HCT116 (cell line): ENCODE data around the gene BLNK. TPM values are rescaled to one million over a fixed set of nuclear protein-coding genes. Genes with fewer than 3 reads are reported as not detected.

ENCODE experiments used
- ATAC-seq: fragments of 200-7000 bp; cut with Tn5 transposase; 2 replicates; pipeline ENCODE4 v1.9.1; 2020; ENCODE audit warnings: mild to moderate bottlenecking, moderate library complexity
- BruUV-seq: library from RNA; stranded (reverse); fragments of 400-500 nt; replicated peaks from 2 replicates; lab custom pipeline; 2021; lab: Mats Ljungman, UMichigan
- CTCF ChIA-PET: fragments of 300-600 bp; sonication (Branson Sonifier 250); formaldehyde crosslinking; loops from one replicate; lab custom pipeline; 2021; ENCODE audit warnings: antibody characterized with exemption; lab: Charles Lee
- POLR2A ChIA-PET: fragments of 300-600, 350-600 bp; sonication (Branson Sonifier 250); formaldehyde crosslinking; loops from one replicate; lab custom pipeline; 2021; ENCODE audit warnings: antibody characterized with exemption; lab: Charles Lee
- RAD21 ChIA-PET, 2 experiments: fragments of 300-600 bp; sonication (Branson Sonifier 250); formaldehyde crosslinking; loops; one replicate each; lab custom pipeline; 2023; ENCODE audit warnings: low total read pairs in 2 of 2; ENCODE audit not compliant: uncharacterized antibody in 2 of 2, unreplicated experiment in 2 of 2, low non-redundant PET in 1 of 2; lab: Charles Lee
- DNase-seq: peaks from one replicate; pipeline ENCODE4 v3.0.0-alpha.2; 2010; ENCODE audit warnings: low read depth, low spot score
- H2AFZ ChIP-seq: fragments of 200-600 bp; shearing (Covaris generic), sonication (generic); 2 replicates; pipeline ENCODE4 v1.6.1; 2017; ENCODE audit warnings: low read depth, mixed run types, mixed read lengths, antibody characterized with exemption, low read length; ENCODE audit not compliant: poor library complexity, severe bottlenecking
- H3K27ac ChIP-seq: 2 replicates; pipeline ENCODE4 v1.5.1; 2012; ENCODE audit warnings: low read depth, low read length
- H3K27me3 ChIP-seq: fragments of 200-600 bp; sonication (generic); 2 replicates; pipeline ENCODE4 v1.6.1; 2016; ENCODE audit warnings: mixed run types, low read length, mixed read lengths; ENCODE audit not compliant: insufficient read depth
- H3K36me3 ChIP-seq, 2 experiments: fragments of 200-500 bp in 1 of 2; fragments of 200-600 bp in 1 of 2; sonication (Bioruptor generic) in 1 of 2; sonication (generic) in 1 of 2; 2 replicates each; pipeline versions ENCODE4 v1.5.1 to v1.6.1; 2014 to 2016; ENCODE audit warnings: low read length in 2 of 2, inconsistent platforms in 1 of 2, mixed read lengths in 1 of 2, mixed run types in 1 of 2; ENCODE audit not compliant: insufficient read depth in 2 of 2, control insufficient read depth in 1 of 2
- H3K4me1 ChIP-seq, 2 experiments: fragments of 200-600 bp in 1 of 2; sonication (generic) in 1 of 2; 2 replicates each; pipeline versions ENCODE4 v1.5.1 to v1.6.1; 2012 to 2017; ENCODE audit warnings: low read length in 2 of 2, inconsistent platforms in 1 of 2, mild to moderate bottlenecking in 1 of 2, mixed read lengths in 1 of 2, mixed run types in 1 of 2, moderate library complexity in 1 of 2; ENCODE audit not compliant: insufficient read depth in 2 of 2, control insufficient read depth in 1 of 2
- H3K4me2 ChIP-seq: fragments of 200-600 bp; sonication (generic); 2 replicates; pipeline ENCODE4 v1.6.1; 2017; ENCODE audit warnings: mixed run types, low read length, mixed read lengths
- H3K4me3 ChIP-seq, 2 experiments: fragments of 200-600 bp in 1 of 2; sonication (generic) in 1 of 2; replicated peaks in 1 of 2; 2 replicates each; pipeline ENCODE4 v1.5.1; 2011 to 2016; ENCODE audit warnings: low read length in 2 of 2, control low read depth in 1 of 2, low read depth in 1 of 2, mild to moderate bottlenecking in 1 of 2, mixed read lengths in 1 of 2, mixed run types in 1 of 2
- H3K79me2 ChIP-seq: fragments of 200-600 bp; sonication (generic); 2 replicates; pipeline ENCODE4 v1.6.1; 2017; ENCODE audit warnings: mild to moderate bottlenecking, mixed run types, low read length, moderate library complexity, mixed read lengths; ENCODE audit not compliant: insufficient read depth
- H3K9ac ChIP-seq: fragments of 200-600 bp; sonication (generic); 2 replicates; pipeline ENCODE4 v1.6.1; 2016; ENCODE audit warnings: low read length, mixed read lengths
- H3K9me2 ChIP-seq: fragments of 200-600 bp; sonication (generic), shearing (Covaris generic); 2 replicates; pipeline ENCODE4 v1.6.1; 2017; ENCODE audit warnings: mixed run types, mild to moderate bottlenecking, moderate library complexity; ENCODE audit not compliant: insufficient read depth
- H3K9me3 ChIP-seq, 2 experiments: fragments of 200-500 bp in 1 of 2; fragments of 200-600 bp in 1 of 2; sonication (Bioruptor generic) in 1 of 2; sonication (generic) in 1 of 2; 2 replicates each; pipeline ENCODE4 v1.6.1; 2014 to 2017; ENCODE audit warnings: low read length in 2 of 2, mixed read lengths in 2 of 2, inconsistent platforms in 1 of 2, low read depth in 1 of 2, mild to moderate bottlenecking in 1 of 2, mixed run types in 1 of 2, moderate library complexity in 1 of 2; ENCODE audit not compliant: control insufficient read depth in 1 of 2, insufficient read depth in 1 of 2
- H4K20me1 ChIP-seq: fragments of 200-600 bp; sonication (generic), shearing (Covaris generic); 2 replicates; pipeline ENCODE4 v1.6.1; 2017; ENCODE audit warnings: mixed run types, mild to moderate bottlenecking, moderate library complexity; ENCODE audit not compliant: insufficient read depth
- CBX3 ChIP-seq: IDR thresholded peaks from 2 replicates; pipeline ENCODE4 v1.6.1; 2012; ENCODE audit warnings: low read depth
- CEBPB ChIP-seq: IDR thresholded peaks from 2 replicates; pipeline ENCODE4 v1.6.1; 2012; ENCODE audit warnings: low read depth
- ELF1 ChIP-seq: IDR thresholded peaks from 2 replicates; pipeline ENCODE4 v1.6.1; 2012; ENCODE audit warnings: low read depth, borderline replicate concordance
- FOSL1 ChIP-seq: IDR thresholded peaks from 2 replicates; pipeline ENCODE4 v1.6.1; 2012; ENCODE audit warnings: low read depth
- JUND ChIP-seq: IDR thresholded peaks from 2 replicates; pipeline ENCODE4 v1.6.1; 2012
- POLR2A ChIP-seq: IDR thresholded peaks from 2 replicates; pipeline ENCODE4 v1.7.0; 2011; ENCODE audit warnings: borderline replicate concordance; ENCODE audit not compliant: insufficient read depth, insufficient read length; ENCODE audit errors: extremely low read depth
- YY1 ChIP-seq: IDR thresholded peaks from 2 replicates; pipeline ENCODE4 v1.6.1; 2011; ENCODE audit warnings: low read length, low read depth, moderate library complexity, mild to moderate bottlenecking; ENCODE audit not compliant: insufficient replicate concordance; ENCODE audit errors: extremely low read depth
- intact Hi-C: fragments of 100-400 bp; cut with micrococcal nuclease; formaldehyde crosslinking; loops from 2 replicates; pipeline ENCODE4 v1.10.0; 2022
- total RNA-seq: library from RNA; stranded (reverse); gene quantifications from one replicate; pipeline ENCODE4 v1.2.1, GENCODE V29; 2021; ENCODE audit not compliant: unreplicated experiment
- TF ChIP-seq, protein P1 (sequence below): IDR thresholded peaks from 2 replicates; pipeline ENCODE4 v1.6.1; 2011; ENCODE audit warnings: mild to moderate bottlenecking, low read length, moderate library complexity; ENCODE audit not compliant: insufficient replicate concordance; ENCODE audit errors: extremely low read depth
- TF ChIP-seq, protein P2 (sequence below): IDR thresholded peaks from 2 replicates; pipeline ENCODE4 v1.6.1; 2012
- TF ChIP-seq, protein P3 (sequence below): IDR thresholded peaks from 2 replicates; pipeline ENCODE4 v1.6.1; 2012

BLNK gene
- total RNA-seq, 1 experiment from 2014 or later: 0.59 TPM

DNA sequence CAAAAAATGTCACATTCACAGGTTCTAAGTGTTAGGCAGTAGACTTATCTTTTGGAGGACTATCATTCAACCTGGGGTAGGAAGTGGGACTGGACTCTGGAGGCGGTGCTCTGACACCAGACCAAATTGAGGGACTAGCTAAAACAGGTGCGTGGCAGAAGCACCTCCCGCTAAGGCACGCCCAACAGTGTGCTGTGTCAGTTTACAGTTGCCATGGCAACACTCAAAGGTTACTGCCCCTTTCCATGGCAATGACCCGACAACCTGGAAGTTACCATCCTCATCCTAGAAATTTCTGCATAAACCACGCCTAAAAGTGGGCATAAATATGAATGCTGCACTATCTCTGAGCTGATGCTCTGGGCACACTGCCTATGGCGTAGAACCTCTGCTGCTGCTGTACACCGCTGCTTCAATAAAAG, 14.0 kb upstream of the BLNK start:
- H3K27me3 ChIP-seq: no peaks in the 10 kb centered on the region
- RAD21 ChIA-PET: interaction anchor here in 1 of 2 experiments (2.2 kb wide), 1 partner anchor 56 kb away, joined by 4 read pairs; no protein-coding TSS in a partner anchor
- no peak overlapping the region for H3K4me2 ChIP-seq
- H3K79me2 ChIP-seq: no peaks in the 10 kb centered on the region
- DNase-seq (no peak), ATAC-seq (no peak)
- CTCF ChIA-PET: interaction anchor here (1.5 to 2.0 kb wide), 2 partner anchors 56 to 268 kb away, joined by 6 read pairs; no protein-coding TSS in a partner anchor
- no peaks in the 10 kb centered on the region for H3K9me2 ChIP-seq
- BruUV-seq: no TSS peak
- H3K9ac ChIP-seq: no peak overlapping the region
- no peak overlapping the region for H2AFZ ChIP-seq
- H4K20me1 ChIP-seq: no peaks in the 10 kb centered on the region
- no peaks in the 10 kb centered on the region for H3K9me3 ChIP-seq
- intact Hi-C loops: no loop called here
- TF ChIP-seq, protein P1, sequence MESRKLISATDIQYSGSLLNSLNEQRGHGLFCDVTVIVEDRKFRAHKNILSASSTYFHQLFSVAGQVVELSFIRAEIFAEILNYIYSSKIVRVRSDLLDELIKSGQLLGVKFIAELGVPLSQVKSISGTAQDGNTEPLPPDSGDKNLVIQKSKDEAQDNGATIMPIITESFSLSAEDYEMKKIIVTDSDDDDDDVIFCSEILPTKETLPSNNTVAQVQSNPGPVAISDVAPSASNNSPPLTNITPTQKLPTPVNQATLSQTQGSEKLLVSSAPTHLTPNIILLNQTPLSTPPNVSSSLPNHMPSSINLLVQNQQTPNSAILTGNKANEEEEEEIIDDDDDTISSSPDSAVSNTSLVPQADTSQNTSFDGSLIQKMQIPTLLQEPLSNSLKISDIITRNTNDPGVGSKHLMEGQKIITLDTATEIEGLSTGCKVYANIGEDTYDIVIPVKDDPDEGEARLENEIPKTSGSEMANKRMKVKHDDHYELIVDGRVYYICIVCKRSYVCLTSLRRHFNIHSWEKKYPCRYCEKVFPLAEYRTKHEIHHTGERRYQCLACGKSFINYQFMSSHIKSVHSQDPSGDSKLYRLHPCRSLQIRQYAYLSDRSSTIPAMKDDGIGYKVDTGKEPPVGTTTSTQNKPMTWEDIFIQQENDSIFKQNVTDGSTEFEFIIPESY: no peak
- TF ChIP-seq, protein P2, sequence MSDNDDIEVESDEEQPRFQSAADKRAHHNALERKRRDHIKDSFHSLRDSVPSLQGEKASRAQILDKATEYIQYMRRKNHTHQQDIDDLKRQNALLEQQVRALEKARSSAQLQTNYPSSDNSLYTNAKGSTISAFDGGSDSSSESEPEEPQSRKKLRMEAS: no peak
- TF ChIP-seq JUND (no peak), CEBPB (no peak), ELF1 (no peak), YY1 (no peak), CBX3 (no peak), FOSL1 (no peak), POLR2A (no peak)
- TF ChIP-seq, protein P3, sequence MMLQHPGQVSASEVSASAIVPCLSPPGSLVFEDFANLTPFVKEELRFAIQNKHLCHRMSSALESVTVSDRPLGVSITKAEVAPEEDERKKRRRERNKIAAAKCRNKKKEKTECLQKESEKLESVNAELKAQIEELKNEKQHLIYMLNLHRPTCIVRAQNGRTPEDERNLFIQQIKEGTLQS: no peak
- POLR2A ChIA-PET: no interaction called here
- H3K4me1 ChIP-seq: peaks cover 4 to 16% of the 10 kb centered on the region in 2 experiments; a peak in 3 of 4 replicates
- no peak overlapping the region for H3K27ac ChIP-seq
- H3K36me3 ChIP-seq: no peaks in the 10 kb centered on the region
- H3K4me3 ChIP-seq: no peak overlapping the region
